ENCODE data around the gene VIL1.

VIL1 gene

GRCh38 chr2:218406209-218406948, 12.5 kb upstream of the VIL1 start:
- Histone ChIP-seq H3K27ac (ENCODE audit: low read length) (no peak overlapping the region), H3K4me3 (ENCODE audit: low read length) (peak overlapping the region; percentile 48; the same call in 1 of the 2 replicates), H3K36me3 (ENCODE audit: control insufficient read depth, insufficient read depth, low read length) (peaks cover 11% of the 10 kb centered on the region), H3K27me3 (ENCODE audit: control insufficient read depth, insufficient read depth, low read length) (no peaks in the 10 kb centered on the region), H3K4me1 (ENCODE audit: control insufficient read depth, insufficient read depth, low read length) (peaks cover 11% of the 10 kb centered on the region), H3K9me3 (ENCODE audit: control insufficient read depth, insufficient read depth, low read length) (no peaks in the 10 kb centered on the region)
- no CpG with 5 or more reads among the region's 56 CpGs for WGBS (ENCODE audit: insufficient coverage, insufficient read length)
- DNase-seq (ENCODE audit: low read depth, low spot score): no peak

- peaks cover 11% of the 10 kb centered on the region for H3K36me3 ChIP-seq (ENCODE audit: control insufficient read depth, insufficient read depth, low read length)
- H3K27me3 ChIP-seq (ENCODE audit: control insufficient read depth, insufficient read depth, low read length): no peaks in the 10 kb centered on the region
- WGBS (ENCODE audit: insufficient coverage, insufficient read length): no CpG with 5 or more reads among the region's 13 CpGs
- H3K9me3 ChIP-seq (ENCODE audit: control insufficient read depth, insufficient read depth, low read length): no peaks in the 10 kb centered on the region
- no peak overlapping the region for H3K27ac ChIP-seq (ENCODE audit: low read length)
- peaks cover 11% of the 10 kb centered on the region for H3K4me1 ChIP-seq (ENCODE audit: control insufficient read depth, insufficient read depth, low read length)
- peak overlapping the region; percentile 32; the same call in 1 of the 2 replicates for H3K4me3 ChIP-seq (ENCODE audit: low read length)
- no peak for DNase-seq (ENCODE audit: low read depth, low spot score)
Observed at GRCh38 chr2:218406949-218407618, 11.8 kb upstream of the VIL1 start.

GRCh38 chr2:218407717-218408116, 11.2 kb upstream of the VIL1 start:
- Histone ChIP-seq H3K4me1 (ENCODE audit: control insufficient read depth, insufficient read depth, low read length) (peaks cover 11% of the 10 kb centered on the region), H3K27ac (ENCODE audit: low read length) (no peak overlapping the region), H3K36me3 (ENCODE audit: control insufficient read depth, insufficient read depth, low read length) (peaks cover 5% of the 10 kb centered on the region), H3K4me3 (ENCODE audit: low read length) (no peak overlapping the region), H3K27me3 (ENCODE audit: control insufficient read depth, insufficient read depth, low read length) (no peaks in the 10 kb centered on the region), H3K9me3 (ENCODE audit: control insufficient read depth, insufficient read depth, low read length) (no peaks in the 10 kb centered on the region)
- DNase-seq (ENCODE audit: low read depth, low spot score): no peak
- no CpG with 5 or more reads among the region's 8 CpGs for WGBS (ENCODE audit: insufficient coverage, insufficient read length)

- WGBS (ENCODE audit: insufficient coverage, insufficient read length): no CpG with 5 or more reads among the region's 5 CpGs
- Histone ChIP-seq H3K9me3 (ENCODE audit: control insufficient read depth, insufficient read depth, low read length) (no peaks in the 10 kb centered on the region), H3K36me3 (ENCODE audit: control insufficient read depth, insufficient read depth, low read length) (no peaks in the 10 kb centered on the region), H3K4me3 (ENCODE audit: low read length) (no peak overlapping the region), H3K27me3 (ENCODE audit: control insufficient read depth, insufficient read depth, low read length) (no peaks in the 10 kb centered on the region), H3K4me1 (ENCODE audit: control insufficient read depth, insufficient read depth, low read length) (peaks cover 4% of the 10 kb centered on the region; the same call in 1 of the 2 replicates), H3K27ac (ENCODE audit: low read length) (no peak overlapping the region)
- no peak for DNase-seq (ENCODE audit: low read depth, low spot score)
Observed at GRCh38 chr2:218418321-218418716, 604 bp upstream of the VIL1 start.

- Histone ChIP-seq H3K4me3 (ENCODE audit: low read length) (no peak overlapping the region), H3K36me3 (ENCODE audit: control insufficient read depth, insufficient read depth, low read length) (no peaks in the 10 kb centered on the region), H3K4me1 (ENCODE audit: control insufficient read depth, insufficient read depth, low read length) (peaks cover 4% of the 10 kb centered on the region; the same call in 1 of the 2 replicates), H3K27ac (ENCODE audit: low read length) (no peak overlapping the region), H3K27me3 (ENCODE audit: control insufficient read depth, insufficient read depth, low read length) (no peaks in the 10 kb centered on the region), H3K9me3 (ENCODE audit: control insufficient read depth, insufficient read depth, low read length) (no peaks in the 10 kb centered on the region)
- DNase-seq (ENCODE audit: low read depth, low spot score): no peak
- no CpG with 5 or more reads among the region's 7 CpGs for WGBS (ENCODE audit: insufficient coverage, insufficient read length)
Observed at GRCh38 chr2:218419630-218420216, 800 bp downstream of the VIL1 start.

- H3K4me1 ChIP-seq (ENCODE audit: control insufficient read depth, insufficient read depth, low read length): peaks cover 4% of the 10 kb centered on the region; the same call in 1 of the 2 replicates
- no CpG with 5 or more reads among the region's 2 CpGs for WGBS (ENCODE audit: insufficient coverage, insufficient read length)
Observed at GRCh38 chr2:218421027-218421426, 2.1 kb downstream of the VIL1 start.

GRCh38 chr2:218422403-218423086, 3.6 kb downstream of the VIL1 start:
- no CpG with 5 or more reads among the region's 9 CpGs for WGBS (ENCODE audit: insufficient coverage, insufficient read length)
- H3K27ac ChIP-seq (ENCODE audit: low read length): no peak overlapping the region
- no peaks in the 10 kb centered on the region for H3K9me3 ChIP-seq (ENCODE audit: control insufficient read depth, insufficient read depth, low read length)
- H3K27me3 ChIP-seq (ENCODE audit: control insufficient read depth, insufficient read depth, low read length): no peaks in the 10 kb centered on the region
- DNase-seq (ENCODE audit: low read depth, low spot score): no peak
- H3K4me3 ChIP-seq (ENCODE audit: low read length): no peak overlapping the region
- no peaks in the 10 kb centered on the region for H3K36me3 ChIP-seq (ENCODE audit: control insufficient read depth, insufficient read depth, low read length)
- H3K4me1 ChIP-seq (ENCODE audit: control insufficient read depth, insufficient read depth, low read length): peaks cover 4% of the 10 kb centered on the region; the same call in 1 of the 2 replicates

More at GRCh38 chr2:218421027-218421426, 2.1 kb downstream of the VIL1 start:
- H3K27ac ChIP-seq (ENCODE audit: low read length): no peak overlapping the region
- no peaks in the 10 kb centered on the region for H3K27me3 ChIP-seq (ENCODE audit: control insufficient read depth, insufficient read depth, low read length)
- no peaks in the 10 kb centered on the region for H3K36me3 ChIP-seq (ENCODE audit: control insufficient read depth, insufficient read depth, low read length)
- no peak for DNase-seq (ENCODE audit: low read depth, low spot score)
- no peaks in the 10 kb centered on the region for H3K9me3 ChIP-seq (ENCODE audit: control insufficient read depth, insufficient read depth, low read length)
- no peak overlapping the region for H3K4me3 ChIP-seq (ENCODE audit: low read length)

- H3K9me3 ChIP-seq (ENCODE audit: control insufficient read depth, insufficient read depth, low read length): no peaks in the 10 kb centered on the region
- no peaks in the 10 kb centered on the region for H3K36me3 ChIP-seq (ENCODE audit: control insufficient read depth, insufficient read depth, low read length)
- no CpG with 5 or more reads among the region's 9 CpGs for WGBS (ENCODE audit: insufficient coverage, insufficient read length)
- no peak for DNase-seq (ENCODE audit: low read depth, low spot score)
- peaks cover 6% of the 10 kb centered on the region; the same call in 1 of the 2 replicates for H3K4me1 ChIP-seq (ENCODE audit: control insufficient read depth, insufficient read depth, low read length)
- no peak overlapping the region for H3K27ac ChIP-seq (ENCODE audit: low read length)
- H3K27me3 ChIP-seq (ENCODE audit: control insufficient read depth, insufficient read depth, low read length): no peaks in the 10 kb centered on the region
- H3K4me3 ChIP-seq (ENCODE audit: low read length): no peak overlapping the region
Observed at GRCh38 chr2:218423584-218423983, 4.7 kb downstream of the VIL1 start.

GRCh38 chr2:218425531-218425930, 6.6 kb downstream of the VIL1 start:
- DNase-seq (ENCODE audit: low read depth, low spot score): no peak

GRCh38 chr2:218427741-218428140, 8.8 kb downstream of the VIL1 start:
- no peak for DNase-seq (ENCODE audit: low read depth, low spot score)
- Histone ChIP-seq H3K4me1 (ENCODE audit: control insufficient read depth, insufficient read depth, low read length) (peaks cover 2% of the 10 kb centered on the region; the same call in 1 of the 2 replicates), H3K27me3 (ENCODE audit: control insufficient read depth, insufficient read depth, low read length) (no peaks in the 10 kb centered on the region), H3K9me3 (ENCODE audit: control insufficient read depth, insufficient read depth, low read length) (no peaks in the 10 kb centered on the region), H3K36me3 (ENCODE audit: control insufficient read depth, insufficient read depth, low read length) (no peaks in the 10 kb centered on the region), H3K4me3 (ENCODE audit: low read length) (no peak overlapping the region), H3K27ac (ENCODE audit: low read length) (no peak overlapping the region)
- no CpG with 5 or more reads among the region's 11 CpGs for WGBS (ENCODE audit: insufficient coverage, insufficient read length)

More at GRCh38 chr2:218425531-218425930, 6.6 kb downstream of the VIL1 start:
- Histone ChIP-seq H3K4me3 (ENCODE audit: low read length) (no peak overlapping the region), H3K9me3 (ENCODE audit: control insufficient read depth, insufficient read depth, low read length) (no peaks in the 10 kb centered on the region), H3K27me3 (ENCODE audit: control insufficient read depth, insufficient read depth, low read length) (no peaks in the 10 kb centered on the region), H3K4me1 (ENCODE audit: control insufficient read depth, insufficient read depth, low read length) (peaks cover 2% of the 10 kb centered on the region; the same call in 1 of the 2 replicates), H3K36me3 (ENCODE audit: control insufficient read depth, insufficient read depth, low read length) (no peaks in the 10 kb centered on the region), H3K27ac (ENCODE audit: low read length) (no peak overlapping the region)
- no CpG with 5 or more reads among the region's 10 CpGs for WGBS (ENCODE audit: insufficient coverage, insufficient read length)

Data from iPS DF 6.9 (cell line).